Spleen (tissue), 7 donors: ENCODE results near the gene TMEM121.
"Not testable (repeated sequence)": the region's sequence is repeated elsewhere in the genome, so short reads cannot be mapped to it uniquely, and the experiment has no call there.

Source experiments
- CTCF ChIP-seq, 11 experiments: fragments of 200-600 bp in 7 of 11; fragments of 450-650 bp in 4 of 11; sonication (generic) in 4 of 11; IDR thresholded peaks in 8 of 11; conservative IDR thresholded peaks in 3 of 11; 1 replicate in 7 of 11; 2 replicates in 4 of 11; pipeline versions ENCODE4 v1.4.0 to v1.8.0; 2016 to 2021; ENCODE audit warnings: antibody characterized with exemption in 11 of 11, inconsistent platforms in 4 of 11, mild to moderate bottlenecking in 1 of 11
- POLR2AphosphoS5 ChIP-seq, 3 donors: sonication (generic); formaldehyde crosslinking; IDR thresholded peaks; one replicate each; pipeline ENCODE4 v1.5.1; 2017; ENCODE audit warnings: antibody characterized with exemption in 3 of 3
- donor health status: DM: no; HTN: no; CAD: no; lungs with moderate emphysema.
- donor health status: DM: no; HTN: no; CAD: no.
- donor health status: DM: no; HTN: no; CAD: no.

GRCh38 chr14:105546410-105546809 is 20.0 kb downstream of the TMEM121 start:
- TF ChIP-seq CTCF (IDR thresholded peaks at IDR 0.05 in 8 of 11, conservative IDR thresholded peaks at IDR 0.05 in 3 of 11); POLR2AphosphoS5 (IDR thresholded peaks at IDR 0.05): not testable (repeated sequence)
